NCI-H1694 (cell line): ENCODE measurements around the gene CPA5.

ENCODE experiments used
- DNase-seq: peaks from one replicate; lab custom pipeline; 2025; lab: John Stamatoyannopoulos, UW

CPA5 gene

DNA sequence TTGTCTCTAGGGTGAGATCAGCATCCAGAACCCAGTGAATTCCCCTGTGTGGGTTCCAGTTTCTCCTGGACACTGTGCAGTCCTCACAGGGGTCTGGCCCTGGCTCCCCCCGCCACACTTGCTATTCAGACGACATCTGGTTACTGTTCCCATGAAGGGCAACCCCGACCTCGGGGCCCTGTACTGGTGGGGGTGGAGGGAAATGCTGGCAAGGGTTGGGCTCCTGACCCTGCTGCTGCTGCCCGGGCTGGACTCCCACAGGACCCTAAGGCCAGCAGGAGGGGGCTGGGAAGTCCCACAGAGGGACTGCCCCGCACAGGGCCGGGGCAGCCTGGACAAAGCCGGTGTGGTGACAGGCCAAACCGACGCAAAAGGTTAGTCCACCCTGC, 34.9 kb downstream of the CPA5 start:
- no peak for DNase-seq

DNA sequence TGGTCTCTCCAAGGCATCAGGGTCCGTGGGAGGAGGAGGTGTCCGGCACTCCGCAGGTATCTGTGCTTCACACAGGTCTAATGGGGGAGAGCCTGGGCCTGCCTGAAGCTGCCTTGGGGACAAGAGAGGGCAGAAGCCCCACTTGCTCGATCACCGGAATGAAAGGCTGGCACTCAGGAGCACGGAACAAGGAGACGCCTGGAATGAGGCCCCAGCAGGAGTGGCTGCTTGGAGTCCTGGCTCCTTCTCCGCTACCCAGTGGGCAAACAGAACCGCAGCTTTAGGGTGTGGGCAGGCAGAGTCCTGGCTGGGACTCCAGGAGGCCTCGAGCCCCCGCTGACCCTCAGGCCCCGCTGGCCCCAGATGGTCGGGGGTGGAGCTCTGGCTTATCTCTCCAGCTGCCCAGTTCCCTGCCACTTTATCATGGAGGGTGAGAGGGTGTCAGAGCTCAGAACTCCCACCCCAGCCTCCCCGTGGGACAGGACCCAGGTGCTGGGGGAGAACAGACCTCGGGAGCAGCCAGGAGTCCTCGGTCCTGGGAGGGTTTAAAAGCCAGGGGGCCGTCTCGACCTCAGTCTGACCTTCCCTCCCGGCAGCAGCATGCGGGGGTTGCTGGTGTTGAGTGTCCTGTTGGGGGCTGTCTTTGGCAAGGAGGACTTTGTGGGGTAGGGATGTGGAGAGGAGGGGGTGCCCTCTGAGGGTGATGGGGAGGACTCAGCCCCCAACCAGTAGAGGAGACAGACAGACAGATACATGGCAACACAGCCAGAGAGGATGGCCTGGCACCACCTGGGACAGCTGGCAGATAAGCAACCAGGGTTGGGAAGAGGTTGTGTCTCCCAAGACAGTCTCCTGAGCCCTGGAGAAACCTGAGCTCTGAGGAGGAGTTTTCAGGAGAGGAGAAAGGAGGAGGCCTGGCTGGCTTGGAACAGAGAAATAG, 35.6 kb downstream of the CPA5 start, which contains the start of gene CPA1:
TSS of gene CPA1 (plus strand) at position 574 of the 940 bp plus-strand sequence. CDS start at position 601, 27 bp downstream.
- DNase-seq, result no peak

DNA sequence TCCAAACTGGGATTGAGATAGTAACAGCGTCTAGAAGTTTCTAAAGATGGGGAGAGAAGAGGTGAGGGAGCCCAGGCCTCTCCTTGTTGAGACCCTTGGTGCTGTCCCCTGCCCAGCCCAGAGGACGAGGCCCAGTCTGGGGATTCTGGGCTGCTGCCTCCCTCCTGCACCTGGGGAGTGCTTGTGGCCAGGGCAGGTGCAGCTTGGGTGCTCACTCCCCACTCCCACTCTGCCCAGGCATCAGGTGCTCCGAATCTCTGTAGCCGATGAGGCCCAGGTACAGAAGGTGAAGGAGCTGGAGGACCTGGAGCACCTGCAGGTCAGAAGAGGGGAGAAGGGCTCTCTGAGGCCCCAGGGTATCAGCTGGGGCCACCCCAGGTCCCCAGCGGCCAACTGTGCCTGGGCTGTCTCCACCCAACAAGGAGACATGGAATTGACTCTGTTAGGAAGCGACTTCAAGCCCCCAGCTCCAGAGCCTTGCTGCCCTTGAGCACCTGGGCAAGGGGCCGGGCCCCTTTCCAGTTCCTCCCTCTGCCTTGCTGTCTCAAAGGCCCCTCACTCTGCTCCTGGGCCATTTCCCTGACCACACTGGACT, 36.3 kb downstream of the CPA5 start:
- DNase-seq, result no peak

DNA sequence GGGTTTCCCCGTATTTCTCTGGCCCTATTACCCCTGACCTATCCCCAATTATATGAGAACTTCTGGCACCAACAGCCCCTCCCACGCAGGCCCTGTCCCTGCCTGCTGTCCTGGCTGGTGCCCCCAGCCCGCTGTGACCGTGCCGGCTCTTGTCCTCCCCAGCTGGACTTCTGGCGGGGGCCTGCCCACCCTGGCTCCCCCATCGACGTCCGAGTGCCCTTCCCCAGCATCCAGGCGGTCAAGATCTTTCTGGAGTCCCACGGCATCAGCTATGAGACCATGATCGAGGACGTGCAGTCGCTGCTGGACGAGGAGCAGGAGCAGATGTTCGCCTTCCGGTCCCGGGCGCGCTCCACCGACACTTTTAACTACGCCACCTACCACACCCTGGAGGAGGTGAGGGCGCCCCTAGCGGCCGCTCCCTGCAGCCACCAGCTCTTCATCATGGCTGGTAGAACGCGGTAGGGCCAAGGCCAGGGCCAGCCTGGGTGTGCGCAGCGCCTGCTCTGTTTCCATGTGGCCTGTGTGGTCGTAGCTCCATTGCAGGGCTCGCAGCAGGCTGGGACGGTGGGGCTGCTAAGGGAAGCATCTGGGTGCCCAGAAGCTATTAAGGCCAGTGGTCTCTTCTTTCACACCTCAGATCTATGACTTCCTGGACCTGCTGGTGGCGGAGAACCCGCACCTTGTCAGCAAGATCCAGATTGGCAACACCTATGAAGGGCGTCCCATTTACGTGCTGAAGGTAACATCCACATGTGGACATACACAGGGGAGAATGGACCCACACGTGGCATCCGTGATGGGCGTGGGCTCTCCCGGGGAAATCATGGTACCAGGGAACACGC, 37.1 kb downstream of the CPA5 start:
- no peak for DNase-seq

DNA sequence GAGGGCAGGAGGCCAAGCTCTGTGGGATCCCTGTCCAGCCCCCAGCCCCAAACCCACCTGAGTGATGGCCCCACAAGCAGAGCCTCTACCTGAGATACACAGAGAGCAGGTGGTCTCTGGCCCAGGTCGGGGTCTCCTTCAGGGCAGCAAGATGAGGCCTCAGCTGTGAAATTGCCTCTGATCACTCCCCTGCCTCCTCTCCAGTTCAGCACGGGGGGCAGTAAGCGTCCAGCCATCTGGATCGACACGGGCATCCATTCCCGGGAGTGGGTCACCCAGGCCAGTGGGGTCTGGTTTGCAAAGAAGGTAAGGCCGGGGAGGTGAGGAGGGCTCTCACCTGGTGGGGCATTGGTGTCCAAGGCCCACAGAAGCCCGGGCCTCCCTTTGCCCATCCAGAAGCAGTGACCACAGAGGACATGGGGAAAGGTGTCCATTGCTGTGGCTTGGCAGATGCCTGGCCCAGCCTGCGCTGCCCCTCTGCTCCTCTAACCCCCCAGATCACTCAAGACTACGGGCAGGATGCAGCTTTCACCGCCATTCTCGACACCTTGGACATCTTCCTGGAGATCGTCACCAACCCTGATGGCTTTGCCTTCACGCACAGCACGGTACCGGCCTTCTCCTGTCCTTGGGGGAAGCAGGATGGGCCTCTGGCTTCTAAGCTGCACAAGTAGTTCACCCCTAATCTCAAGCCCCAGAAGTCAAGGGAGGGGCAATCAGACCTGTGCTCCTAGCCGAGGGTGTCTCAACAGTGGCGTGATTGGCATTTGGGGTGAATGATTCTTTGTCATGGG, 38.8 kb downstream of the CPA5 start:
- no peak for DNase-seq

DNA sequence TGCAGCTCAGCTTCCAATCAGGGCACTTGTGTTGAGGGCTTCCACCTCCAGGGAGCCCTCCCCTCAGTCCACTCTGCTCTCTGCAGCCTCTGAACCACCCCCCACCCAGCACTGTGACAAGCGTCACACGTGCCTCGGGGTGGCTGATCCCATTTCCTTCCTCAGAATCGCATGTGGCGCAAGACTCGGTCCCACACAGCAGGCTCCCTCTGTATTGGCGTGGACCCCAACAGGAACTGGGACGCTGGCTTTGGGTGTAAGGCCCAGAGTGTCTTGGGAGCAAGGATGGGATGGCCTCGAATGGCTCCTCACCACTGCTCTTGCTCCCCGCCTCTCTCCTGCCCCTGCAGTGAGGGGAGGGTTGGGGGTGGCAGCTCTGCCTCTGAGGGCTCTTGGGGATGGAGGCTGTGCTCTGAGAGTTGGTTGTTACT, 39.8 kb downstream of the CPA5 start:
- no peak for DNase-seq

DNA sequence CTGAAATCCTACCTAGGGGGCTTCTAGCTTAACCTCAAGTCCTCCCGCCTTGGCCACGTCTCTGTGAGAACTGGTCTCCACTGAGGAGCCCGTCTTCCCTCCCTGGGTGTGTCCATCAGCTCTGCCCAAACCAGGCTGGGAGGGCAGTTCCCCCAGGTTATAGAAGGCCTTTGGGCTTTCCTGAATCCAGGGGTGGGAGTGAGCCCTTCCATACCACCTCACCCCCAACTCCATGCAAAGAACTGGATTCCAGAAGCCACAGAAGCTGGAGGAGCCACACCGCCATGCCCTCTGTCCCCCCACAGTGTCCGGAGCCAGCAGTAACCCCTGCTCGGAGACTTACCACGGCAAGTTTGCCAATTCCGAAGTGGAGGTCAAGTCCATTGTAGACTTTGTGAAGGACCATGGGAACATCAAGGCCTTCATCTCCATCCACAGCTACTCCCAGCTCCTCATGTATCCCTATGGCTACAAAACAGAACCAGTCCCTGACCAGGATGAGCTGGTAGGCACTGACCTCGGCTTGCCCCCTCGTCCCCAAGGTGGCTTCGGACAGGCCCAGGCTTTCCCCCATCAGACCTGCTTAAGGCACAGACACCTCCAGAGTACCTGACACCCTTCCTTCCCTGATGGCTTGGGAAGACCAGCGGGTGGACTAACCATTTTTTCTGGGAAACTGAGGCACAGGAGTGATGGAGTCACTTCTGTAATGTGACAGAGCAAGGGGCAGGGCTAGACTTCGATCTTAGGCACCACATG, 40.4 kb downstream of the CPA5 start:
- DNase-seq, result no peak

DNA sequence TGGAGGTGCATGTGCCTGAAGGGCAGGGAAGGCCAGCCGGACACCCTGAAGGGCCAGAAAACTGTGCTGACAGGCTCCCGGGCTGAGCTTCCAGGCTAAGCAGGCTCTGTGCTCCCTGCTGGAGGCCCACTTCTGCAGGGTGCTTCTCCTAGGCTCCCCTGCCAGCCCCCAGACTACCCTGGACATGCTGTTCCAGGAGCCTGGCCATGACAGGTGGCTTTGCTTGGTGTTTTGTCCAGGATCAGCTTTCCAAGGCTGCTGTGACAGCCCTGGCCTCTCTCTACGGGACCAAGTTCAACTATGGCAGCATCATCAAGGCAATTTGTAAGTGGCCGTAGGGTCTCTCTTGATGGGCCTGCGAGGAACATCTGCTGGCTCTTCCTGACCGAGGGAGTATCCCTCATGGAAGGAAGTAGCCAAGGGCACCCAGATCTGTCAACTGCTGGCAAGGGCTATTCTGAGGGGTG, 41.0 kb downstream of the CPA5 start:
- DNase-seq, result no peak

DNA sequence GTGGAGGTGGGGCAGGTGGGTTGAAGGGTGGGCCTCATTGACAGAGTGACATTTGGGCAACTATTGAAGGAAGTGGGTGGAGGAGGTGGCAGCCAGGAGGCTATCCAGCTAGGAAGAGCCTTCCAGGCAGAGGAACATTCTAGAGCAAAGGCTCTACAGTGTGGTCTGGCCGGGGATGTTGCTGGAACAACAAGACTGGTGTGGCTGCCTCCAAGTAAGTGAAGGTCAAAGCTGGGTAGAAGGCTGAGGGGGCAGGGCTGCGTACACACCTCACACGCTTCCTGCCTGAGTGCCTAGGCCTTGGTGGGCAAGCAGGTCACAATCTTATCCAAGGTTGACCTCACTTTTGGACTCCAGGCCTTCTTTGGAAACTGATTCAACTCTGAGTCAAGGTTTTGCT, 42.3 kb downstream of the CPA5 start:
- DNase-seq, result no peak

DNA sequence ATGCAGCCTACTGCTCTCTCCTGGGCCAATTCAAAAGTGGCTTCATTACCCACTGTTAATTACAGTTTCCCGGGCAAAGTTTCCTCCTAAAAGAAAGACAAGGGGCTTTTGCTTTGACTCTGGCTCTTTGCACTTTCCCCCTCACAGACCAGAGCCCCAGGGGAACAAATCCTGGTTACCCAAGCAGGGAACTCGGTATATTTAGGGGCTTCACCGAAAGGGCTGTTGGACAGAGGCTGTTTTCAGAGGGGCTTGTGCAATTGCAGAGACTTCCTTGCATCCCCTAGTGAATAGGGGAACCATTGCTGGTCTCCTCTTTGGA, 42.7 kb downstream of the CPA5 start:
- no peak for DNase-seq

DNA sequence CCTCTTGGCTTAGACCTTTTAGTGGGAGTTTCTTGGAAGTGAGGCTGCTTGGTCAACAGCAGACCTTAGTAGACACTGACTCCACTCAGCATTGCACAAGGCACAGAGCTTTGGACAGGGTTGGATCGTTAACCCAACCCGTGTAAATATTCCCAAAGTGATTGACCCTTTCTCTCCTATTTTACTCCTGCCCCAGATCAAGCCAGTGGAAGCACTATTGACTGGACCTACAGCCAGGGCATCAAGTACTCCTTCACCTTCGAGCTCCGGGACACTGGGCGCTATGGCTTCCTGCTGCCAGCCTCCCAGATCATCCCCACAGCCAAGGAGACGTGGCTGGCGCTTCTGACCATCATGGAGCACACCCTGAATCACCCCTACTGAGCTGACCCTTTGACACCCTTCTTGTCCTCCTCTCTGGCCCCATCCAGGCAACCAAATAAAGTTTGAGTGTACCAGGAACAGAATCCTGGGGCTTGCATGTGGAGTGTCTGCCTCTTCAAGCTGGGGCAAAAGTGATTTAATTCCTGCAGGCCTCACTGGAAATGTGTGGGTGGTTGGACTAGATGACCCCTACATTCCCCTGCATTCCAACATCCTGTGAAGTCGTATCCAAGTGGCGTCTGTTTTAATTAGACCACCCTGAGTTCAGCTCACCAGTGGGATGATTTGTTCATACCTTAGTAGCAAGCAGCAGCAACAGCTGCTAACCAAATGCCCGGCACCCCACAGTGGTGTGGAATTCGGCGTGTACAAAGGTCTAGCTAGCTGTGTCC, 43.2 kb downstream of the CPA5 start:
- no peak for DNase-seq

DNA sequence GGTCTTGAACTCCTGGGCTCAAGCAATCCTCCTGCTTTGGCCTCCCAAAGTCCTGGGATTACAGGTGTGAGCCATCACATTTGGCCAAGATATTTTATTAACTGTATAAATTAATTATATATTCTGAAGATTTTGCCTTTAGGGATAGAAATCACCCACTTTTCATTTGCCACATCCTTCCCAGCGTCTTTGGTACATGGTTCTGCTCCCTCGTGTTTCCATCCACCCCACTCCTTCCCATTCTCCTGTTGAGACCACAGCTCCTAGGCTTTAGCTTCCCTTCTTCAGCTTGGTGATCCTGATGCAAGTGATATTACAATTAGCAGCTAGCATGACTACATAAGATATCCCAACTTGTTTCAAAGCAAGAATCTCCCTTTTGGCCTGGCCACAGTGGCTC, 44.1 kb downstream of the CPA5 start:
- no peak for DNase-seq

DNA sequence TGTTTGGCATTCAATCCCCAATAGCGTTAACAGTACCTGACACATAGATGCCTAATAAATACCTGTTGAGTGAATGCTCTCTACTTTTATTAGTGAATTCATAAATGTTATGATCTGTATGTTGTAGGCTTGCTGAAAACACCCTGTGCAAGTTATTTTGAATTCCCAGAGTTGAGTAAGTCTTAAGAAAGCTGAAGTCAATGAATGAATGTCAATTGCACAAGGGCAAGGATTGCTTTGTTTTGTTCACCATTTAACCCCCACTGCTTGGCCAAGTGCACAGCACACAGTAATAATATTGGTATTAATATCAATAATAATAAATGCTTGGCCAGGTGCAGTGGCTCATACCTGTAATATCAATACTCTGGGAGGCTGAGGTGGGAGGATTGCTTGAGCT, 45.9 kb downstream of the CPA5 start:
- DNase-seq, result no peak

DNA sequence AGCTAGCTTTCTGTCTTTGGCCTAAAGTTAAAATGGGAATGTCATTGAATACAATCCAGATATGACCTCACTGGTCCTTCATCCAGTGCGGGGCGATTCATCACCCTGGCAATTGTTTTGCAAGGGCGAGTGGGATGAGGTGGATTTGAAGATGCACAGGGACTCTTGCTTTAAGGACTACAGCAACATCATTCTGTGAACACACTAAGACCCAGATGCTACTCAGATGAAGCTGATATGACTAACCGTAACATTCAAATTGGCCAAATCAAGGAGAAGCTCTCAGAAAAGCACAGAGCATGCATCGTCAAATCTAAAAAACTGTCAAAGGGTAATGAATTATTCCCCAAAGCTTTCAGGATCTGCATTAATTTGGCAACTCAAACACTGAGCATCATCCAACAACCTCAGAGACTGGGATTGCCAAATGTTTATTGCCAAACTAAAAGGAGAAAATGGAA, 48.5 kb downstream of the CPA5 start:
- DNase-seq, result no peak

DNA sequence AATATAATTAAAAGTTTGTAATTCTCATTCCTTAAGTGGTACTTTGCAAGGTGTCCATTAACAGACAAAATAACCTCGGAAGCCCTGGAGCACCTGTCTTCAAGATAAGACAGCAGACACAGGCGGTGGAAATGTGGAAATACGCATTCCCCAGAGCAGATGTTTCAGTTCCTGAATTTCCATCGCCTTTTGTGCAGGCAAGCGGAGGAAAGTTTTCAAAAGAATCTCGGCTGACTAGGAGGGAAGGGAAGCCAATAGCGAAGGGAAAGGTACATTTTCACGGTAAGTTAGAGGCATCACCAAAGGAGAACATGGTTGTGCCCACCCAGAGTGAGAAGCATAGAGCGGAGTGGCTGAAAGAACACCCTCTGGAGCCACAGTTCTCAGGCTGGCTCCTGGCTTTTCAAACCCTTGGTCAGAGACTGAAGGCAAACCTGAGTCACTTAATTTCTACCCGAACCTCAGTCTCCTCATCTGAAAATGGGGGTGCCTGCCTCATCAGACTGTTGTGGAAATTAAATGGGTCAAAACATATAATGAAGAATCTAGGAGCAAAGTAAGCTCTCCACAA, 49.3 kb downstream of the CPA5 start:
- DNase-seq, result no peak

DNA sequence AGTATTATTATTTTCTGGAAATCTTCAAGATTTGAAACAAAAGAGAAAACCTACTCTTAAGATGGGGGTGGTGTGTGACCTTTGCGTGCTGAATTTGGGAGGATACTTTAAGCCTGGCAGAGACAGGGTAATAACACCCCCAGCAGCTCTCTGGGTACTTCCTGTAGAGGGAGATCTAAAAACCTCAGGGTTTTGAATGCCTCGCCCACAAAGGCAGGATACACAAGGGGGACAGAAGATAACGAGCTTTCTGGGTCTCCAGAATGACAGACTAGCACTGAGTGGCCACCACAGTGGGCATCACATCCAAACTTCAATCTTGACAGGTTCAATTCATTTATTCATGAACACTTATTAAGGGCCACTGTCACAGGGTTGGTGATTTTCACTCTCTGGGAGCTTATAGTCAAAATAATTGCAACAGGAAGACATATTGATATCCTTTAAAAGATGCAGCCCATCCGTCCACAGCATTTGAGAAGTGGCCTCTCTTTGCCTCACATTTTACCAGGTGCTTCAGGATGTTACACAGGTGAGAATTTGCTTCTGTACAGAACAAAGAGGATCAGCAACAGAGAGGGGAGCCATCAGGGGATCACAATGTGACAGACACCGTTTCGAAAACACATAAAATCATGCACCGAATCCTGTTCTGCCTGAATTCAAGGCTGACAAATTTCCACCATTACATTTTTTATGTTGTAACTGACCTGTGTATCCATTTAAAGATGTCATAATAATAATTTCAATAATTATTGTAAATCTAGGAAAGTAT, 50.0 kb downstream of the CPA5 start:
- no peak for DNase-seq

DNA sequence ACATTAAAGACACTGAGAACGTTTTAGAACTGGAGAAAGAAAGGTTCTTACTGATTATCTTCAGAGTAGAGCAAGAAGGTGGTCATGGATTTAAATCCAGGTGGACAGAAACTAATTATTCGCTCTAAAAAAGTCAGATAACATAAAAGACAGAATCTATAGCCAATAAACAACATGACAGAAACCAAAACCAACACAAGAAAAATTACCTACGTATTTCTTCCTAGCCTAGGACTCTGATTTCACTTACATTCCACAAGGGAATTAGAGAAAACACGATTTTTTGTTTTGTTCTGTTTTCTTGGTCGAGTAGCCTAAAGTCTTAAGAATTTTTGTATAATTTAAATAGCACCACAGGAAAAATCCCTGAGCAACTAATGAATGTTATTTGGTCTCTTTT, 50.8 kb downstream of the CPA5 start:
- DNase-seq, result no peak

DNA sequence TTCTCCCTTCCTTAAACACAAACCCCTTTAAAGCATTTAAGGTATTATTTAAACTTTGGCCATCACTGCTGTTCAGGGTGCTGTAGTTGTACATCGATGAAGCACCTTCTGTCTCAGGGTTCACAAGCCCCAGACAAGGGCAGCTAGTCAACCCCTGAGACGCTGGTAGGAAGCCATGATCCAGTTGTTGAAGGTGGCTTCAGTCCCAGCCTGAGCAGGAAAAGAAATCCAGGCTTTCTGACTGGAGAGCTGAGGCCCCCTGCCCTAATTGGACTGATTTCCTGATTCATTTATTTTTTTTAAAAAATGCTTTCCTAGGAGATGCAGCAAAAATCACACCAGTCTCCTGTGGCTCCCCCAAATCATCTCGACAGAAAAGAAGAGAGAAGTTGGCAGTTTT, 51.5 kb downstream of the CPA5 start:
- DNase-seq, result no peak
